ENCODE data around the gene CERT1.
"Not testable (repeated sequence)": the region's sequence is repeated elsewhere in the genome, so short reads cannot be mapped to it uniquely, and the experiment has no call there.

The CERT1 gene

DNA sequence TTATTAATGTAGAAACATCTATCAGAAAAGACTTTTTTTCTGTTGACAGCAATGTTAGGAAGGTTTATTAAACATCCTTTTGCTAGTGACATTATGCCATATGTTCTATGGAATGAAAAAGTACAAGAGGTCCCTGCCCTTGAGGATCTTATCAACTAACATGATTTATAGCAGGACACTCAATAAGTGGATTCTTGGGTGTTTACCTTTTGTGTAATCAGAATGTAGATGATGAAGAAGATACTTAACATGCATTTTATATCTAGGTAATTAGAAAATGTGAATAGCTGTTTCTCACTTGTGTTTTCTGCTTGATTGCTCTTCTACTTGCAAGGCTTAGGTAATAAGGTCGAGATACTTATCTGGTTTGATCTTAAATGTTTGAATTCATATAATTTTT lies 169.5 kb downstream of the CERT1 start:
- H3K27ac Mint-ChIP-seq = no peak overlapping the region
- no peak overlapping the region for H3K4me3 Mint-ChIP-seq
- no peaks in the 10 kb centered on the region for H3K27me3 Mint-ChIP-seq
- H3K4me1 Mint-ChIP-seq (ENCODE audit: low read depth) = peaks cover 42% of the 10 kb centered on the region
- peaks cover 4% of the 10 kb centered on the region for H3K36me3 Mint-ChIP-seq
- no peaks in the 10 kb centered on the region for H3K9me3 Mint-ChIP-seq (ENCODE audit: low read depth)

- Mint-ChIP-seq H3K36me3 (peaks cover 4% of the 10 kb centered on the region), H3K4me1 (ENCODE audit: low read depth) (peaks cover 42% of the 10 kb centered on the region)
These were observed 170.5 kb downstream of the CERT1 start for GRCh38 chr5:75340714-75341478.

DNA sequence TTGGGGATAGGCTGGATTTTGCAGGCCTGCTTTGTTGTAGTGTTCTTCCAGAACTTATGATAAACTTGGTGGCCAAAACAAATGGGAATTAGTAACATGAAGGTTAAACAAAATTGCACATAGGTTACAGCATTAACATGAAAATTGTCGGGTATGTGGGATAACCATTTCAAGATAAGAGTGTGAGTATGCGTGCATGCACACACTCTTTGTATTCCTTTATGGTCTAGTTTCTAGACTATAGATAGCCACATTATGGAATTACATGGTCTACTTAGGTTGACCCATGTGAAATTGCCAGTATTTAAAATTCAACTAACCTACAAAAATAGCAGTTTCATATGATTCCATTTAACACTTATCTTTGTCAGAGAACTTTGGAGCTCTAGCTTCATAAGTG lies 173.0 kb downstream of the CERT1 start:
- Mint-ChIP-seq H3K27me3 (no peaks in the 10 kb centered on the region), H3K4me3 (no peak overlapping the region), H3K36me3 (peaks cover 2% of the 10 kb centered on the region), H3K27ac (no peak overlapping the region), H3K9me3 (ENCODE audit: low read depth) (no peaks in the 10 kb centered on the region), H3K4me1 (ENCODE audit: low read depth) (peaks cover 42% of the 10 kb centered on the region)

More at GRCh38 chr5:75340714-75341478, 170.5 kb downstream of the CERT1 start:
- no peaks in the 10 kb centered on the region for H3K27me3 Mint-ChIP-seq
- peak overlapping the region; percentile 35 for H3K4me3 Mint-ChIP-seq
- no peak overlapping the region for H3K27ac Mint-ChIP-seq
- no peaks in the 10 kb centered on the region for H3K9me3 Mint-ChIP-seq (ENCODE audit: low read depth)

GRCh38 chr5:75337366-75338021 lies 173.9 kb downstream of the CERT1 start:
- H3K4me3 Mint-ChIP-seq = no peak overlapping the region
- no peak overlapping the region for H3K27ac Mint-ChIP-seq
- no peaks in the 10 kb centered on the region for H3K27me3 Mint-ChIP-seq
- H3K9me3 Mint-ChIP-seq (ENCODE audit: low read depth) = no peaks in the 10 kb centered on the region
- peaks cover 41% of the 10 kb centered on the region for H3K4me1 Mint-ChIP-seq (ENCODE audit: low read depth)
- H3K36me3 Mint-ChIP-seq = peaks cover 2% of the 10 kb centered on the region

DNA sequence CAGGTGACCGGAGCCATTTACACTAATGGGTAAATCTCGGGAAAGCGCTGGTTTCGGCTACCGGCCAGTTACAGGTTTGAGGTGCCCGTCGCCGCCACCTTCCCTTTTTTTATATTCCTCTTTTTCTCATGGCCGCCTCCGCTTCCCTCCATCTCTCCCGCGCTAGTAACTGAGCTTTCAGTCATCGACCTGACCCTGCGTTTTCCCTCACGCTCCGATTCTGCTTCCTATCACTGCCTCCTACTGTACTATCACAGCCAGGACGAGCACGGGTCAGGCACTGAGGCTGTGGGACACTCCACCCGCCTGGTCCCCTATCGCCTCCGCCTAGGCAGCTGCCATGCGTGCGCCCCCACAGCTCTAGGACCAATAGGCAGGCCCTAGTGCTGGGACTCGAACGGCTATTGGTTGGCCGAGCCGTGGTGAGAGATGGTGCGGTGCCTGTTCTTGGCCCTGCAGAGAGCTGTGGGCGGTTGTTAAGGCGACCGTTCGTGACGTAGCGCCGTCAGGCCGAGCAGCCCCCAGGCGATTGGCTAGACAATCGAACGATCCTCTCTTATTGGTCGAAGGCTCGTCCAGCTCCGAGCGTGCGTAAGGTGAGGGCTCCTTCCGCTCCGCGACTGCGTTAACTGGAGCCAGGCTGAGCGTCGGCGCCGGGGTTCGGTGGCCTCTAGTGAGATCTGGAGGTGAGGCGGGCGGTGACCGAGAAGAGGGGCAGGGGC lies 174.7 kb downstream of the CERT1 start, which contains the start of gene HMGCR:
HMGCR (plus strand) TSS at position 606 of the 722 bp plus-strand sequence. CDS start 5,386 bp downstream, outside the sequence.
- Mint-ChIP-seq H3K4me1 (ENCODE audit: low read depth) (peaks cover 36% of the 10 kb centered on the region), H3K9me3 (ENCODE audit: low read depth) (no peaks in the 10 kb centered on the region), H3K36me3 (peaks cover 2% of the 10 kb centered on the region), H3K4me3 (no peak within 1 kb of the TSS), H3K27me3 (no peaks in the 10 kb centered on the region), H3K27ac (no peak within 1 kb of the TSS)

GRCh38 chr5:75335952-75336614 lies 175.3 kb downstream of the CERT1 start:
- H3K4me1 Mint-ChIP-seq (ENCODE audit: low read depth) = peaks cover 29% of the 10 kb centered on the region
- H3K36me3 Mint-ChIP-seq = peaks cover 2% of the 10 kb centered on the region
- H3K27me3 Mint-ChIP-seq = no peaks in the 10 kb centered on the region
- H3K9me3 Mint-ChIP-seq (ENCODE audit: low read depth) = no peaks in the 10 kb centered on the region
- H3K27ac Mint-ChIP-seq = no peak overlapping the region
- no peak overlapping the region for H3K4me3 Mint-ChIP-seq

DNA sequence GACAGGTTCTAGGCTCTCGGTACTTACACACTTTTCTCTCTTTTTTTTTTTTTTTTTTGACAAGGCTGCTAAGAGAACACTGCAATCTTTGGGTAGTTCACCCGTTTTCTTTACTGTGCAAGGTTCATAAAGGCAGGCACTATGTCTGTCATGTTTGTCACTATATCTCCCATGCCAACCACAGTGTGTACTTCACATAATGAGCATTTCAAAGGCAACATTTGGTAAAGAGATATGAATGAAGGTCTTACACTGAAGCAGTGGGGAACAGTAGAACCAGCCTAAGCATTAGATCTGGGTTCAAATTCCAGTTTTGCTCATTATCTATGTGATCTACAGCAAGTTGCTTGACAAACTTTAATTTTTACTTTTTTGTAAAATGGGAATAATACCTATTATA lies 175.9 kb downstream of the CERT1 start:
- H3K27ac Mint-ChIP-seq = no peak overlapping the region
- no peak overlapping the region for H3K4me3 Mint-ChIP-seq

DNA sequence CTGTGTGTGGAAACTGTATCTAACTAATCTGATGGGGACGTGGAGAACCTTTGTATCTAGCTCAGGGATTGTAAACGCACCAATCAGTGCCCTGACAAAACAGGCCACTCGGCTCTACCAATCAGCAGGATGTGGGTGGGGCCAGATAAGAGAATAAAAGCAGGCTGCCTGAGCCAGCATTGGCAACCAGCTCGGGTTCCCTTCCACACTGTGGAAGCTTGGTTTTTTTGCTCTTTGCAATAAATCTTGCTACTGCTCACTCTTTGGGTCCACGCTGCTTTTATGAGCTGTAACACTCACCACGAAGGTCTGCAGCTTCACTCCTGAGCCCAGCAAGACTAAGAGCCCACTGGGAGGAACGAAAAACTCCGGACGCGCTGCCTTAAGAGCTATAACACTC lies 177.0 kb downstream of the CERT1 start:
- H3K27ac Mint-ChIP-seq, H3K36me3 Mint-ChIP-seq: not testable (repeated sequence)

More for the DNA sequence above, 175.9 kb downstream of the CERT1 start:
- peaks cover 25% of the 10 kb centered on the region for H3K4me1 Mint-ChIP-seq (ENCODE audit: low read depth)
- no peaks in the 10 kb centered on the region for H3K36me3 Mint-ChIP-seq
- no peaks in the 10 kb centered on the region for H3K27me3 Mint-ChIP-seq
- H3K9me3 Mint-ChIP-seq (ENCODE audit: low read depth) = no peaks in the 10 kb centered on the region

GRCh38 chr5:75333759-75334158 lies 177.7 kb downstream of the CERT1 start:
- H3K27ac Mint-ChIP-seq; H3K9me3 Mint-ChIP-seq (ENCODE audit: low read depth); H3K27me3 Mint-ChIP-seq: not testable (repeated sequence)

More for the DNA sequence above, 177.0 kb downstream of the CERT1 start:
- not testable (repeated sequence) for H3K4me3 Mint-ChIP-seq; H3K27me3 Mint-ChIP-seq; H3K9me3 Mint-ChIP-seq (ENCODE audit: low read depth)
- H3K4me1 Mint-ChIP-seq (ENCODE audit: low read depth) = peaks cover 15% of the 10 kb centered on the region

DNA sequence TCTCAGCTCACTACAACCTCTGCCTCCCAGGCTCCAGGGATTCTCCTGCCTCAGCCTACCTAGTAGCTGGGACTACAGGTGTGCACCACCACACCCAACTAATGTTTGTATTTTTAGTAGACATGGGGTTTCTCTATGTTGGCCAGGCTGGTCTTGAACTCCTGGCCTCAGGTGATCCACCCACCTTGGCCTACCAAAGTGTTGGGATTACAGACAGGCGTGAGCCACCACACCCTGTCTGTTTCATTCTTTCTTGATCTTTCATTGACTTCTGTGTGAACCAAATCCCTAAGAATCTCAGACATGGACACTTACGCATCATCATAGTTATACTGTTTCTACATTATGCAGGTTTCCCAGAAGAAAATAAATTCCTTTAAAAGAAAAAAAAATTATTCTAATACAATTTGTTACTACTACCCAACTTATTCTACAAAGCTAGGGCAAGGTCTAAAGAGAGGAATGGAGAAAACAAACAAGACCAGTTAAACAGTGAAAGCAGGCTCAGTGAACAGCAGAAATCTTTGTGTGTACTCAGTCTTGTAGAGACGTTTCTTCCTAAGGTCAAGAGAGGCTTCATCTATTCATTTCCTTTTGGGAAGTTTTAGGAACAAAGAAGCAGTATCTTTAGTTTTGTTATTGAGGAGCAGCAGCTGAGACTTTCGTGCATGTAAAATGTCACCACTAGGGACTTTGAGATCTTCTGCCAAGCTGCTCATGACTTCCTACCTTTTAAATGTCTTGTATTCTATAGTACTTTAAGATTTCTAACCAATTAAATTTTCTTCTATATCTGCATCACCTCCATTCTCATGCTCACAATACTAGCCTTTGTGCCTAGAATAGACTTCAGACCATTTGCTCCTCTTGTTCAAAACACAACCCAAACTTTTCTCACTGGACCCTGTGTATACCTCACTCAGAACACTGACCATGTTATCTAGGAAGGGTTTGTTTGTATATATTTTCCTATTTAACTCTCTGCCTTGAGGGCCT lies 180.0 kb downstream of the CERT1 start:
- H3K27ac Mint-ChIP-seq = no peak overlapping the region
- H3K27me3 Mint-ChIP-seq = no peaks in the 10 kb centered on the region
- no peak overlapping the region for H3K4me3 Mint-ChIP-seq
- H3K36me3 Mint-ChIP-seq = no peaks in the 10 kb centered on the region
- no peaks in the 10 kb centered on the region for H3K9me3 Mint-ChIP-seq (ENCODE audit: low read depth)
- H3K4me1 Mint-ChIP-seq (ENCODE audit: low read depth) = no peaks in the 10 kb centered on the region

More at GRCh38 chr5:75333759-75334158, 177.7 kb downstream of the CERT1 start:
- H3K36me3 Mint-ChIP-seq, H3K4me3 Mint-ChIP-seq: not testable (repeated sequence)
- peaks cover 13% of the 10 kb centered on the region for H3K4me1 Mint-ChIP-seq (ENCODE audit: low read depth)

DNA sequence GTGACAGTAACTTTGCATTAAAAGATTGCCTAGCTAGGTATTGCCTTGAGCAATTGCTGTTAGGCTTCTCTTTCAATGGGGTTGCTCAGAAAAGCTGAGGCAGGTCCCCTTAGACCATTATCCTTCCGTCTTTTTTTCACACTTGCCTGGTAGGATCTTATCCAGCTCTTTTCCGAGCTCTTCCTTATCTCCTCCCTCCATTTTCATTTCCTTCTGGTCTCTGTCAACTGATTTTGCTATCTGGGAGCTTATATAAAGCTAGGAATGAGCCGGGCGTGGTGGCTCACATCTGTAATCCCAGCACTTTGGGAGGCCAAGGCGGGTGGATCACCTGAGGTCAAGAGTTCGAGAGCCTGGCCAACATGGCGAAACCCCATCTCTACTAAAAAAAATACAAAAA lies 181.0 kb downstream of the CERT1 start:
- Mint-ChIP-seq H3K36me3 (no peaks in the 10 kb centered on the region), H3K9me3 (ENCODE audit: low read depth) (no peaks in the 10 kb centered on the region), H3K4me1 (ENCODE audit: low read depth) (no peaks in the 10 kb centered on the region), H3K27me3 (no peaks in the 10 kb centered on the region), H3K4me3 (no peak overlapping the region), H3K27ac (no peak overlapping the region)
